Stomach (tissue), 9 donors: ENCODE data around the gene EDIL3. TPM values are rescaled to one million over a fixed set of nuclear protein-coding genes. Genes with fewer than 3 reads are reported as not detected.

ENCODE experiments used
- DNase-seq, 2 donors: peaks; one replicate each; pipeline versions ENCODE4 v3.0.0 to v3.0.0-alpha.2; 2013 to 2019
- H3K27ac ChIP-seq, 5 donors: fragments of 200-600 bp in 4 of 5; sonication (generic) in 4 of 5; one replicate each; pipeline ENCODE4 v1.5.1; 2013 to 2019; ENCODE audit warnings: mild to moderate bottlenecking in 1 of 5, moderate library complexity in 1 of 5
- H3K27me3 ChIP-seq, 3 donors: fragments of 200-600 bp; sonication (generic); one replicate each; pipeline ENCODE4 v1.5.1; 2017 to 2019; ENCODE audit warnings: mixed run types in 1 of 3
- H3K36me3 ChIP-seq, 4 donors: fragments of 200-600 bp; sonication (generic); 1 replicate in 3 of 4; 2 replicates in 1 of 4; pipeline ENCODE4 v1.5.1; 2016 to 2019
- H3K4me1 ChIP-seq, 4 donors: fragments of 200-600 bp; sonication (generic); one replicate each; pipeline ENCODE4 v1.5.1; 2016 to 2019
- H3K4me3 ChIP-seq, 4 donors: fragments of 200-600 bp; sonication (generic) in 3 of 4; one replicate each; pipeline ENCODE4 v1.5.1; 2016 to 2019; ENCODE audit warnings: mild to moderate bottlenecking in 1 of 4
- H3K9me3 ChIP-seq, 4 donors: fragments of 200-600 bp; sonication (generic); one replicate each; pipeline ENCODE4 v1.5.1; 2016 to 2019
- POLR2A ChIP-seq, 4 donors: fragments of 450-650 bp; IDR thresholded peaks; one replicate each; pipeline ENCODE4 v1.6.1; 2016; ENCODE audit warnings: antibody characterized with exemption in 4 of 4, control low read depth in 2 of 4, mild to moderate bottlenecking in 1 of 4, moderate library complexity in 1 of 4
- WGBS, 5 donors: extraction: QIAGEN DNeasy Blood & Tissue Kit in 3 of 5; methylation state at CpG; one replicate each; pipeline versions ENCODE4 v1.1.5 to v1.1.7; 2013 to 2018; 5-methylcytosine and 5-hydroxymethylcytosine counted together
- intact Hi-C: fragments of 100-400 bp; cut with DNase I; formaldehyde crosslinking; loops from one replicate; pipeline ENCODE4 v1.15.1; 2023; ENCODE audit warnings: low total_unique reads
- polyA plus RNA-seq, 3 donors: library from polyadenylated mRNA; stranded (reverse); fragments of 200-250 nt; gene quantifications; one replicate each; pipeline ENCODE4 v1.2.3, GENCODE V29; 2013
- small RNA-seq, 4 donors: library from RNA; depleted of rRNA; stranded (forward); fragments of <200 nt; gene quantifications; one replicate each; pipeline ENCODE3, GENCODE V24; 2016
- total RNA-seq, 5 donors: library from RNA; depleted of rRNA; stranded (reverse); fragments of >200 nt; gene quantifications; one replicate each; pipeline versions ENCODE4 v1.1.0 to v1.2.3, GENCODE V29; 2014 to 2016
- donor health status: healthy with polysubstance abuse.
- donor health status: Bipolar disorder and iron deficiency.
- donor health status: healthy.

Gene EDIL3
- total and polyA plus RNA-seq, 8 donors: 2.3 to 75.0 (median 14.4) TPM

- intact Hi-C loops: no loop called here
- 54 to 74% (median 64%) methylated on average over 2 of the region's 2 CpGs for WGBS, 5 donors
Observed at GRCh38 chr5:83891261-83891660, 493.4 kb downstream of the EDIL3 start.

More at GRCh38 chr5:83891261-83891660, 493.4 kb downstream of the EDIL3 start:
- DNase-seq: no peak
- no peak overlapping the region for H3K4me3 ChIP-seq
- no peak overlapping the region for H3K27ac ChIP-seq
- no peaks in the 10 kb centered on the region for H3K9me3 ChIP-seq
- no peaks in the 10 kb centered on the region for H3K27me3 ChIP-seq
- H3K4me1 ChIP-seq: no peaks in the 10 kb centered on the region
- TF ChIP-seq POLR2A (IDR thresholded peaks at IDR 0.05): no peak
- no peaks in the 10 kb centered on the region for H3K36me3 ChIP-seq

Small RNA genes within 50 kb of the gene (small RNA-seq; reads per million reads assigned to genes)
- gene RNU6-448P: 0 reads per million in 4 donors
